ENCODE results near the gene SCD5.

The SCD5 gene

DNA sequence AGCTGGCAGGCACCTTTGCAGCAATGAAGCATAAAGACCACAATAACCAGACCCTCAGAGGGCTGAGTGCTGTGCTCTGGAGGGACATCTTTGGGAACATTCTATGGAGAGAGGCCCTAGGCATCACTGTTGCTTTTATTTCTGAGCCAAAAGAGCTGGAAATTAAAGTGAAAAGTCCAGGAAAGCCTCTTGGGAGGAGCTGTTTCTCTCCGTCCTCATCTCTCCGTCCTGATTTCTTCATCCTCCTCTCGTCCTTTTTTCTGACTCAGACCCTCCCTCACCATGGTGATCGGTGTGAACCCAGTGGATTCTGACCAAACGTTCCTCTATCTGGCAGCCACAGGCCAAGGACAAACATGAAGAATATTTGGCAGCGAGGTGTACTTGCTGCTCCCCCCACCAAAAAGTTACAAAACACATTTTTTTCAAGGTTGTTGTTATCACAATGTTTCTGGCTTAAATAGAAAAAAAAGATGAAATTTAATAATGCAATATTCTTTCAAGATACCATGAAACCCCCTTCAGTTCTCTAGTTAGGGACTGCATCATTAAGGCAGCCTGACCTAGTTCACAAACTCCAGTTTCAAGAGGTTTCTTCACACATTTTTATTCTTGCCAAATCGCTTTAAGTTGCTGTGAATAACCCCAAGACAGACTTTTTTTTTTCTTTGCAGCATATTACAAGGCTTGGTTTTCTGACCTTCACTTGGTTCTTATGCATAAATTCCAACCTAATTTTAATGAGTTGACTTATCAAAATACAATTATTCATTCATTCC is 80.2 kb downstream of the SCD5 start:
- no peak for DNase-seq

DNA sequence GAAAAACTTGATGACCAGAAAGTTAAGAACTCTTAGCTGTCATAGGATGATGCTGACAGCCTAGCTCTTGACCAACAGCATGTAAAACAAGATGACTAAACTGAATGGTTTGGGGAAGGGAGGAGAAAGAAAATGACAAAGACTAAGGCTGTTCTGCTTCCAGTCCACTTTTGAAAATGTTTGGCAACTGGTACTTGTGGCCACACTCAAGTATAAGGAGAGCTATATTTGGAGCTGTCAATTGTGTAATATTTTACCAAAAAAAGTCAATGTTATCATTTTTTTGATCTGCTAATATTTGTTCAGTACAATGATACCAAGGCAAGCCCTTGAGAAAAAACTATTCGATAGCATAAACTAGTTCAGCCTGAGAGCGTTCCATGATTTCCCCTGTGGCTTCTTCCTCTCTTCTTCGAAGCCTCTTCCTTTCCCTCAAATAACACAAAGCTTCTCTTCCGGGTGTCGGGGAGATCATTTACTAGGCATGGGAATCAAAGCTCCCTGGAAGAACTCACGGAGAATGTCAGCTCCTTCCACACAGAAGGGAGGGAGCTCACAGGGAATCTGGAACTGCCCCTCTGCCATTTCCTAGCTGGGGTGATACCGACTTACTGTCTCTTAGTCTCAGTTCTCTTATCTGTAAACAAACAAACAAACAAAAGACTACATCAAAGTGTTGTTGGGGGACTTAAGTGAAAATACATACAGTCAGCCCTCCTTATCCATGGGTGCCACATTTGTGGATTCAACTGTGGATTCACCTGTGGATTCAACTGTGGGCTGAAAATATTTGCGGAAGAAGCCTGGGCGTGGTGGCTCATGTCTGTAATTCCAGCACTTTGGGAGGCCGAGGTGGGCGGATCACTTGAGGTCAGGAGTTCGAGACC is 82.6 kb downstream of the SCD5 start:
- DNase-seq = no peak

DNA sequence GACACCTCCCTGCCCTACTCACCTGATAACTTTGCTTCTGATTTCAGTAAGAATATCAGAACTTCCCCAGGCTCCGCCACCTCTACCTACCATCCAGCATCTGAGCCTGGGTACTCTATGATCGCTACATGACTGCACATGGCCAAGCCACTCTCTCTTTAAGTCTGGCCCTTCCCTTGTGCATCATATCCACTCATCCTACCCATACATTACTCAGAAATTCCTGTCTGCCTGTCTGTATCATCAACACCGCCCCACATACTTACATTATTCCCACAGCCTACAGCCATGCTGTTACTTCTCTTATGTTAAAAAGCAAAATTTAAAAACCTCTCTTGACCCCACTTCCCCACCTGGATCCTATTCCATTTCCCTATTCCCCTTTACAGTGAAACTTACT is 84.7 kb downstream of the SCD5 start:
- no peak for DNase-seq

DNA sequence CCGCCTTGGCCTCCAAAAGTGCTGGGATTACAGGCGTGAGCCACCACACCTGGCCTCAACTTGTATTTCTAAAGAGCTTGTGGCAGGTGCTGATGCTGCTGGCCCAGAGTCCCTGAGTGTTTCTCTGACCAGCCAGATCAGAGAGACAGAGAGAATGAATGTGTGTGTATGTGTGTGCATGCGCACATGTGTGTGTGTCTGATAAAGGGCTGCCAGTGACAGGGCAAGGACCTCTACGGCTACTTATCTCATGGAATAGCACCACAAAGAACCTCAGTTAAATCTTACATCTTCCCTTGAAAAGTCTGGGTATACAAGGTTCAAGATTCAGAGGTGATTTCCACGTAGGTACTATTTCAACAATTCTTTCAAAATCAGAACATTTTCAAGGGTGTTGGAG is 86.0 kb downstream of the SCD5 start:
- no peak for DNase-seq

DNA sequence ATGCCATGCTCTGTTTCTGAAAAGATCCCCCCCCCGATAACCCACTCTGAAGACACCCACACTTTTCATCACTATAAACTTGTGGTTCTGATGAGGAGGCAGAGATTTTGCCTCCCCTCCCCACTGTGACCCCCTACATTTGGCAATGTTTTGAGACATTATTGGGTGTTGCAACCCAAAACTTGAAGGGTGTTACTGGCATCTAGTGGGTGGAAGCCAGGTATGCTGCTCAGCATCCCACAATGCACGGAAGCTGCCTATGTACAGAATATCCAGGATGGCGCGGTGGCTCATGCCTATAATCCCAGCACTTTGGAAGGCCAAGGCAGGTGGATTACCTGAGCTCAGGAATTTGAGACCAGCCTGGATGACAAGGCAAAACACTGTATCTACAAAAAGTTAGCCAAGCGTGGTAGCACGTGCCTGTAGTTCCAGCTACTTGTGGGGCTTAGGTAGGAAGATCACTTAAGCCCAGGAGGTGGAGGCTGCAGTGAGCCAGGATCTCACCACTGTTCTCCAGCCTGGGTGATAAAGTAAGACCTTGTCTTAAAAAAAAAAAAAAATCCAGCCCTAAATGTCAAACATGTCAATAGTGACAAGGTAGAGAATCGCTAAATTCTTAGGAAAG is 87.3 kb downstream of the SCD5 start:
- no peak for DNase-seq

DNA sequence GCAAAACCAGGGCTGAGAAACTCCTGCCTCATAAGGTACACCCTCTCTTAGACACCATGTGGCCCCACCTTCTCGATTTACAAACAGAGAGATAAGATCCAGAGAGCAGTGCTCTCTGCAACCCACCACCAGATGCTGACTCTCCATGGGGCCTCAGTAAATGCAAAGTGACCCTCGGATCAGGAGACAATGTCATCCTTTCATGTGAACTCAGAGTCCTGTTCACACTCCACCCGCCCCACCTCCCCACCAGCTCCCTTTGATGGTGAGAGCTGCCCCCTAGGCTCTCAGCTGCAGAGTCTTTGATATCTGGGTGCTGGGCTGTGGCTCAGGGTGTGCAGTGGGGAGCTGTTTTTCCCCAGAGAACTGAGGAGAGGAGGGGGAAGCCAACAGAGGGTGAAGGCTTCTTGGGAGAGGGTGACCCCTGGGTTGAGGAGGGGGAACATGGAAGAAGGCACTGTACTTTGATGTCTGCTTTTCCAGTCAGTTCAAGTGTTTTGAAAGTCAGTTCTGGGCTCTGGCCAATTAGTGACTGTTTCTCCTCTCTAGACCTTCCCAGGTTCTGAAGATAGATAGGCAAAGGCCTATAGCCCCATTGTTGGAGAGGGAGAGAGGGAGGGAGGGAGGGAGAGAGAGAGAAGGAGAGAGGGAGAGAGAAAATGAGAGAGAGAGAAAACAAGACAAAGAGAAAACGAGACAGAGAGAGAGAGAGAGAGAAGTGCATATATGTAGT is 88.2 kb downstream of the SCD5 start:
- DNase-seq = no peak

DNA sequence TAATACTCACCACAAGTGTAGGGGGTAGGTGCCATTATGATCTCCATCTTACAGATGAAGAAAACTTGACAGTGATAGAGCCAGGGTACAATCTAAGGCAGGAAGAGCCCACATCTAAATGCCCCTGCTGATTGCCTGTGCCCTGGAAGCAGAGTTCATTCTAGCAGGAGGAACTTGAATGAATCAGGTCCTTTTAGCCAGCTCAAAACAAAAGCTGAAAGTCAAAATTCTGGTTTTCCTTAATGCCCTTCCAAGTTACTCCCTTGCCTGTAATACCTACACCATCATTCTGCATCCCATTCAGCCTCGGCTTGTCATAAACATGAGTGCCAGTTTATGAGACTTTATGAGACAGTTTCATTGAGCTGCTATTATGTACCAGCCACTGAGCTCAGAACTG is 89.6 kb downstream of the SCD5 start:
- no peak for DNase-seq

DNA sequence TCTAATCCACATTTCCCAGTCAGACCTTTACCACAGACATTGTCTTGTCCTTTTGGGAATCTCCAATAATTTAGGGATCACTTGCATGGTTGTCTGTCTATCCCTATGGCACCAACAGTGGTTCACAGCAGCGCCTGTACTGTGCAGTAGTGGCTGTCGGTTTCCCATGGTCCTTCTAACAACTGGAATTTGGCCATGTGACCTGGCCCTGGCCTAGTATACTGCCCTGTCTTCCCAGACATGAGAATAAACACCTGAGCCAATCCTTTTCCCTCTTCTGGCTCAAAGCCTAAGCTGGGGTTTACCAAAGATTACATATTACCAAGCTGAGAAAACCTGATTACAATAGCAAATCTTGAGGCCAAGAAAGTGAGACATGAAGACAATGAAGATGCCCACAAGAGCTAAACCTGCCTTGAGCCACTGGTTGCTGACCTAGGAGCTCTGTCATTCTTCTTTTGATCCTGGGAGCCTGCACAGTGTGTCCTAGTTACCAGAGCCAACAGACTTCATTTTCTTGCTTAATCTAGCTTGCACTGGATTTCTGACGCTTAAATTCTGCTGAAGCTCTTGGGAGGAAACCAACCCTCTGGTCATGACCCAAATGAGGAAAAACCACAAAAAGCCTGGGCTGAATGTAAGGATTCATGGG is 92.1 kb downstream of the SCD5 start:
- DNase-seq = no peak

DNA sequence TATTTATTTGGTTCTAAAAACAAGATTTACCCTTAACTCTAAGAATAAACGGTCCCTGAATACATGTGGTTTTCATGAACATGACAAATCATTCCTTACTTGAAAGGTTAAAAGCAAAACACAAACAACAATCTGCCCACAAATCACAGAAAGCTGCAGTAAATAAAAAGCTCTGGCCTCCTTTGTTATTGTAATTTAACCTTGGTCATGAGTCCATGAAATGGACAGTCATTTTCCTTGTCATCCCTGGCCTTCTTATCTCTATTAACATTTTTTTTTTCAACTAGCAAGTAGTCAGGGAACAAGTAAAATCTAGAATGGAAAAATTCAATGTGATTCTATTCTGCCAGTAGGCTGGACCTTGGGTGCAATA is 92.7 kb downstream of the SCD5 start:
- DNase-seq = no peak

DNA sequence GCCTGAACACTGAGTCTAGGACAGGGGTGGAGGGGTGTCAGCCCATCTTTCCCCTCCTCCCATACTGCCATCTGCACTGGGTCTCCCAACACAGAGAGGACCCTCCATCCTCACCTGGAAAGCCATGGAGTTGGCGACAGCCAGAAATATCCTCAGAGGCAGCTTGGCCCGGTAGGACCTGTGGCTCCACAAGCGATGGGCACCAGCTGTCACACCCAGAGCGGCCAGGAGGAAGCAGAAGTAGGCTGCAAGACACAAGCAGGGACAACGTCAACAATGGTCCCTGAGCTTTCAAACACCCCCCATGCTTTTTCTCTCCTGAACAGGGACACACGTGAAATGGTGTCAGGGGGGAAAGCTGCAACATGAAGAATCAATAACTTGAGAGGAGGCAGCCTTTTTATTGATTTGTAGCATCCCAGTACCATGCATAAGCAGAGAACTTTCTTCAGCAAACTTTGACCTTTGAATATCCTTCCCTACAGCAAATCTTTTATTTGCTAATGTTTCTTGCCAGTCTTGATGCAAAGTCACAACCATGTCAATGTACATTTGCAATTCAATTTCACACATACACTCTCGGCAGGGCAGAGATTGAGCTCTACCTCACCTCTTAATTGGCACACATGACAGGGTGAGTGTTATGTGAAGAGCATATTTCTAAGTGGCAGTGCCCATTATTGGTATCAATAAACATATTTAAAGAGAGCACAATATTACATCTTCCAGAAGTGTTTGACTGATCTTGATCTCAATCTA is 93.2 kb downstream of the SCD5 start:
- no peak for DNase-seq

DNA sequence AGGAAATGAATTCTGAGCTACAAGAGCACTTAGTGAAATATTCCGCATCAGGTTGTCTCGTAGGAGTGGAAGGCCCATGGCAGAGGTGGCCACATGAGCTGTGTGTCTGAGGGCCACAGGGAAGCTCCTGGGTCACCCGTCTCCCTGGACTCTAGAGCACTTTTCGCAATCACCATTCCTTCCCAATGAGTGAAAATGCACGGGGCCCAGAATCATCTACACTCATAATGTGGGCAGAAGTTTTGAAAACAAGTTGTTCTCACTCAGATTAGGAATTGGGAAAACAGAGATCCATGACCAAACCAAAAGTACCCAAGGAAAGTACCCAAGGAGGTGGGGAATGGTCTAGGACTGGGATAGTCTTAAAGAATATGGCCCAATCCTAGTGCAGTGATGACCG is 94.4 kb downstream of the SCD5 start:
- DNase-seq = no peak

DNA sequence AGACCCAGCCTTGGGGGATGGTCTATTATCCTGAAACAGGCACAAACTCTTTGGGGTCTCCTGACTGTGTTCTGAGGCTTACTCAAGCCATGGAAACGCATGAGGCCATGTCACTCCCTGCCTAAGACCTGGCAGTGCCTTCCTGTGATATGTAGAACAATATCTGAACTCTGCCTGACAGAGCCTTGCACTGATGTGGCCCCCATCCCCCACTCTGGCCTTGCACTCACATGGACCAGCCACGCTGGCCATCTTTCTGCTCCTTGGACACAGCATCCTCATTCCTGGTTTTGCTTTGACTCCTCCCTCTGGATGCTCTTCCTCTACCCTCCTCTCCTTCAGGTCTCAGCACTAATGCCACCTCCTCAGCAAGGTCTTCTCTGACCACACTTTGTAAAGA is 100.2 kb downstream of the SCD5 start:
- DNase-seq = no peak

DNA sequence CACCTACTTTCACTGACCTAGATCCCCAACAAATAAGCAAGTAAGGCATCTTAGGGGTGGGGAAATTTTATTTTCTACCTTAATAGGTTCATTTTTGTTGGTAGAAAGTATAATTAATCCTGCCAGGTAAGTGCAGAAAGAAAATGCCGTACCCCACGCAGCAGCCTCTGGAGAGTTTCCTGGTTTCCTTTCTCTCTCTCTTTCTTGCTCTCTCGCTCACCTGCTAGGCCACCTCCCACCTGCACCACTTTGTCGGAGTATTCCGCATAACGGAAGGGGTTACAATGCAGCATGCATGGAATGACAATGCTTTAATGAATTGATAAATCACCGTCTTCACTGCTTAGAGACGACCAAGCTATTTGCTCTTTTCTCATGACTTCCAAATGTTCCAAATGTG is 101.0 kb downstream of the SCD5 start:
- DNase-seq = no peak

DNA sequence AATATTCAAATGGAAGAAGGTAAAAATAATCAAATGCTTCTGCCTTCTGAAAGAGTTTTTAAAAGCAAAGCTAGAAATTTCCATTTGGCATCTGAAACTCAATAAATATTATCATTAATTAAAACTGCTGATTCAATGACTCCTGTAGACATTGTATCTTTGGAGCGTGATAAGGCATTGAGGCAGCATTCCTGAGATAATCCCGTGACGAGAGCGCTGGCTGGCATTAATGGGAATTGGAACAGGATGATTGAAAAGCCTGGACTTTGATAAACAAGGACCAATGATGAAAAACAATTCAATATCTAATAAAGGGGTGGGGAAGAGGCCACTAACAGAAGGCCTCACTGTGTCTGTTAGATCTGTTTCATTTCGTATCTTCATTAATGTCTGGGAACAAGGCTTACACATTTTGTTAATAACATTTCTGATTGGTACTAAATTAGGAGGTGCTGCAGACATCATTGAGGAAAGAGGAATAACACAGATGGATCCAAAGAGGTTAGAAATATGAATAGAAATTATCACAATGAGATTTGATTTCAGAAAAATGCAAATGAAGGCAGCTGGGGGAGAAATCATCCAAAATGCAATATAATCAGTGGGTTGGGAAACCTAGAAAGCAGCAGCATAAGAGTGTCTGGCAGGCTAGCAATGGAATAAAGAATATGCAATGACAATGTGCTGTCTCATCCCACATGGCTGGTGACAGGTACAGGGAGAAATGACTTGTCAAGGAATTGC is 102.3 kb downstream of the SCD5 start:
- DNase-seq = no peak

DNA sequence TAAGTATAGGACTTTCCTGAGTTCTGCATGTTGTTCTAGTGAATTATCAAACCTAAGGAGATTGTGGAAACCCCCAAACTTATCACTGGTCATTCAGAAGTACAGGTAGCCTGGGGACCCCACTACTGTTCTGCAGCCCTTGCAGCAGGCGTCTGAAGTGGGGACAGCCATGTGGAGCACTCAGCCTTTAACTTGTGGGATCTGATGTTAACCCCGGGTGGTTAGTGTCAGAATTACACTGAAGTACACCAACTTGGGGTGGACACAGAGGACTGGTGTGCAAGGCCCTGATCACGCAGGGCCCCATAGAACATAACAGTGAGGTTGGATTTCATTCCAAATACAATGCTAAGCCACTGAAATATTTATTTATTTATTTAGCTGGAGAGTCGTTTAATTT is 103.7 kb downstream of the SCD5 start:
- DNase-seq = no peak

DNA sequence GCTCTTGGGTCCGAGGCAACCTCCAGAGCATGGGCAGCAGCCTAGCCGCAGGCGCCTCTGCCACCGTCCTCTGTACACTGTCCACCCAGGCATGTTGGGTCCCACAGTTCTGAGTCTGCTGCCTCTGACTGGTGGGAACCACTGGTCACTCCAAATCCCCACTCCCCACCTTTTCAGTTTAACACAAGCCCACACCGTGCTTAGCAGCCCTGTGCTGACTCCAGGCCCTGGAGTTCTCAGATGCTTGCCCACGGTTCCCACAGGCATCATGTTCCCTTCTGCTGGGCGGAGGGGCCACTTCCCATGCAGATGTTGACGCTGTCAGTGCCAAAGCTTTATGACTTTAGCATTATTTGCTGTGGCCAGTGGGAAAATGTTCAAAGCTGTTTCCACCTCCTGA is 104.5 kb downstream of the SCD5 start:
- DNase-seq = no peak

DNA sequence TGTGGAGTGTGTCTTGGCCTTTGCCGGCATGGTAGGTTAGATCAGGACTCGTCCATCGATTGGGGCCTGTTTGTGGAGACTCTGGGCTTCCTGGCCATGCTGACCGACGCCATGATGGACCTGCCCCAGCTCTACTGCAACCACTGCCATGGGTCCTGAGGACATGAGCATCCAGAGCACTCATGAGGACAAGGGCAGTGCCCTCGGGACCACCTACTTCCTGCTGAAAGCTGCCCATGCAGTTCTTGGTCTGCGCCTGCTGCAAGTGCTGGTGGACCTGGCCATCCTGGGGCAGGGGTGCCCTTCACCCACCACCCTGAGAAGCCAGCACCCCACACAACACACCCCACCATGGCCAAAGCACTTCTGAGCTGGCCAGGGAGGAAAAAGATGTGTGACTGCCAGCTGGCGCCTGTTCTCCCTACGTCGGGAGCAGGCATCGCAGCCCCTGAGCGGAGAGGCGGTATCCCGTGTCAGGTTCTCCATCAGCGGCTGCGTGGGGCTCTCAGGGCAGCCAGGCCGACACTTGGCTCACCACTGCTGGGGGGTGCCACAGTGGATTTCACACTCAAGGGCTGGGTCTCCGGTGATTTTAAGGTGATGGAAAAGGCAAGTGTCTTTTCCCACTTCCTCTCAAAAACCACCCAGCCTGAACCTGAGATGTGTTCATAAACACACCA is 106.4 kb downstream of the SCD5 start:
- no peak for DNase-seq

DNA sequence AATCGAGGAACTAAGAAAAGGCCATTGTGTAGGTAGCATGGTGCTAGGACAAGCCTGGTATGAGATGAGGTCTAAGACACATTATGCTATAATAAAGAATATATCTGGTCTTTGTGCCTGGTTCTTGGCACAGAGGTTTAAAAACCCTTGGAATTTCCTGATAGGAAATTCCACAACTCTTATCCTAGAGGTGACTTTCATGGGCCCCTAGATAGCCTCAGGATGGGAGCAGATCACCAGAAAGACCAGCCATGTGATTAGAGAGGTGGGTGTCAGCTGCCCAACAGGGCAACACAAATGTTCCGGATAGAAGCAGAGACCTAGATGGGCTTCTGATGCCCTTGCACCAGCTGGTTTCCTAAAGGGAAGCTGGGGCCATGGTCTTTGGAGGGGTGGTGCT is 107.2 kb downstream of the SCD5 start:
- DNase-seq = no peak

DNA sequence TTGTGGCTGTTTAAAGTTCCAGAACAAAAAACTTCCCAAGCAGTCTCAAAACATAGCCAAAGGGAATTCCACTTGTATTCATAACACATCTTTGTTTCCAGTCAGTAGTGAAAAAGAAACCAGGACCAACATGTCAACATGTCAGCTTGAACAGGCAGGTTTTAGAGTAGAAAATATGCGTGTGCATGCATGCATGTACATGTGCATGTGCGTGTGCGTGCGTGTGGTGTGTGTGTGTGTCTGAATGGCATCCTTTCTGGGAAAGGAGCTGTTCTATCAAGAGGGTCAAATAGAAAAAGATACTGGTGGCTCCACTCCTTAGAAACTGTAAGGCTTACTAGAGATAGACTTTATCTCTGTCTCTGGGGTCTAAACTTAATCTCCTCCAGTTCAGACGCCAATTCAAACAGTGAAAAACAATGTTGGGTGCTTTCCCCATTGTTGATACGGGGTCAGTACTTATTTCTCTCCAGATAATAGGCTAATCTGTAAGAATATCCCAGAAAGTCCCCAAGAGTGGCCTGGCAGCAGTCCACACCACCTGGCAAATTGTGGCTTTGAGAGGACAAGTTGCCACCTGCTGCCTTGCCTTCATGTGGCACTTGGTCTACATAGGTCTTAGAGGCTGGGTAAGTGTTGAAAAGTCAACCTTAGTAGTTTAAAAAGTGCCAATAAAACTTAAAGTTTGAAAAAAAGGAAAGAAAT is 110.4 kb downstream of the SCD5 start:
- no peak for DNase-seq

DNA sequence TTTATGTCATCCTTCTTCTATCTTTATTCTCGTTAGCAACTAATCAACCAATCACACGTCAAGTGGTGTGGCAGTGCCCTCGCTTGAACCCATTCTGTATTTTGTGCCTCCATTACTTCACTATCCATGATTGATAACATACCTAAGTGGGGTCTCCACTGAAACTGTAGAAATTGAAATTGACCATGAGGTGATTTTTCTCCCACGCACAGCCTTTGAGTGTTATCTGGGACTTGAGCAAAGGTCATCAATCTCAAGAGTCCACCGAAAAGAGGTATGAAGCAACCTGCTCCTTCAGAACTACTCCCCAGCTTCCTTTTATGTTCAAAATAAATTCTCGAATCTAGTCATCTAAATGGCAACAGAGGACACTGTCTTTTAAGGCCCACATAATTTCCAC is 111.1 kb downstream of the SCD5 start:
- DNase-seq = no peak
